GM18951 (cell line): Measurements from ENCODE around the gene AQP9.

Experiments used
- POLR2A ChIP-seq: IDR thresholded peaks from 4 replicates; pipeline ENCODE4 v1.6.1; 2011; ENCODE audit warnings: mild to moderate bottlenecking; ENCODE audit not compliant: insufficient read length, insufficient read depth; ENCODE audit errors: extremely low read depth
- in situ Hi-C: fragments of 300-500 bp; cut with MboI; formaldehyde crosslinking; loops from one replicate; pipeline ENCODE4 v1.12.0; 2022; ENCODE audit warnings: low sequenced_read_pairs, mixed read lengths, inconsistent platforms; ENCODE audit not compliant: unreplicated experiment

Gene AQP9

DNA sequence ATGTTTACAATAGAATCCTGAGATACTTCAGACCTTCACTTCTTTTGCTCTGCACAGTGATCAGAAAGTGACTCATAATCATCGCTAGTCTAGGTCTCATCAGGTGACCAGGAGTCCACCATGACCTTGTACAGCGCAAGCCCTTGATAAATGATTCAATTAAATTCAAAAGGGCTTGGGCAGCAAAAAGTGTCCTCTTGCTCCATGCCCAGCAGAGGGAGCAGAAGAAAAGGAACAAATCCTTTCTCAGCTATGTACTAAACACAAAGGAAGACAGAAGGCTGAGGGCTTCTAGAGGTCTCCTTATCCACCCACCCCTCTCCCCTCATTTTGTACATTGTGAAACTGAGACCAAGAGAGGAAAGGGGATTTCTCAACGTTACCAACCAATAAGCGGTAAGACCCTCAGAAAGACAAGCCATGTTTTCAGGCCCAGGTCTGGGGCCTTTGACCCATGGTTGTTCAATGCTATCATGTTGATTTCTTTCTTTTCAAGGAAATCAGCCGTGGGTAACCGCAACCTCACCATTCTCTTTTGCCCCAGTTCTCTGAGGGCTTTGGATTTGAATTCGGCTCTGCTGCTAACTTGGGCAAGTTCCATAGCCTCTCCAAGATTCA is 74.8 kb downstream of the AQP9 start:
- TF ChIP-seq POLR2A: no peak
- in situ Hi-C loops: no loop called here

DNA sequence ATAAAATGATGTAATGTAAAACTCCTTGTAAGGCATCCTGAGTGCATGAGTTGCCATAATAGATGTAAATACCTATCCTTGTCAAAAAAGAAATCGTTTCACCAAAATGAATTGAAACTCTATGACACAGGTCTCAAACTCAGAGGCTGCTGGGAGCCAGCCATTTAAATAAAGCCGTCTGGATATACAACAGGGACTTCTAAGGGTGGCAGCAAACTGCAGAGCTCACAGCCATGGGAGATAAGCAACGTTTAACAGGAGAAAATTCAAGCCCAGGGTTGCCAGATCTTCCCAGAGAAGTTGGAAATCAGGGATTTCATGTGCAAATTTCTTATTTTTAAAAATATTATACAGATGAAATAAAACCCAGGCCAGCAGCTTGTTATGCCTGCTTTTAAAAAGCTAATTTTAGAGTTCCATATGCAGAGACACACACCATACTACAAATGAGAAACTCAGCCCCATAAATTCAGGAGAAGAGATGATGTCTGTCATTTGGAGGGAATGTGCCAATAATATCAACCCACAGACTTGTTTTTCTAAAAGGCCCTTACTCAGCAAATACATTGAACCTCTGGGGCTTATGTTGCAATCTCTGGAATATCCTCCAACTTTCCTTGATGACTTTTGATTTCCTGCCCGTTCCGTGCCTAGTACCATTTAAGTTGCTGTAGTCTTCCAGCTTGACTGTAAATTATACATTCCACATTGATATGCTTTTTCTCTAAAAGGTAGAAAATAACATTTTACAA is 75.6 kb downstream of the AQP9 start:
- in situ Hi-C loops: no loop called here
- no peak for TF ChIP-seq POLR2A

DNA sequence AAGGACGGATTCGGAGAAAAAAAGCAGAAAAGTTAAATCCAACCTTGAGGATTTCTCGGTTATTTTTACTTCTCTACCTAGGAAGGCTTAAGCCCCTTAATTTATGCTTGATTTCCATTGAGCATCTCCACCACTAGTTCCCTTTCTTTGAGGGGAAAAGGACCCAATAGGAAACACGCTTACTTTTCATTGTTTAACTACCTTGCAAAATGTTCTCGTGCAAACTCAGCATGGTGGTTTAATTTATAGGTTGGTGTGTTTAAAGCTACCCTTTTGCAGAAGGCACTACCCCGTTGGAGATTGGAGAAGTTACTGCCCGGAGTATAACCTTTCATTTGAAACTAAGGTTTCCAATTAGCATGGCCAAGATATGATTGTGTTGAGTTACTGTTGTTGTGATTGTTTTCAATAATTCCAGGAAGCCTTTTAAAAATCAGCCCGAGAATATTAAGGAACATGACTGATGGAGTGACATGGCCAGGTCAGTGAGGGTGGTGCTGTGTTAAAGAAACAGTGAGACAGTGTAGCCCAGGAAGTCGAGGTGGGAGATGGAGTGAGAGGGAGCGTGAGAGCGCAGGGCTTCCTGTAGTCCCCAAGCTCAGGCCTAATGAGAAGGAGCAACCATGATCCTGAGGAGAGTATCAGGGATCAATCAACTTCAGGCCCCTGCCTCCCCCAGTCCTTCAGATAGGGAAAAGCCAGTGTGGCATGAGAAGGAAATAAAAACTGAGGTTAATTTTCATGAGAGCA is 76.6 kb downstream of the AQP9 start:
- in situ Hi-C loops: no loop called here

DNA sequence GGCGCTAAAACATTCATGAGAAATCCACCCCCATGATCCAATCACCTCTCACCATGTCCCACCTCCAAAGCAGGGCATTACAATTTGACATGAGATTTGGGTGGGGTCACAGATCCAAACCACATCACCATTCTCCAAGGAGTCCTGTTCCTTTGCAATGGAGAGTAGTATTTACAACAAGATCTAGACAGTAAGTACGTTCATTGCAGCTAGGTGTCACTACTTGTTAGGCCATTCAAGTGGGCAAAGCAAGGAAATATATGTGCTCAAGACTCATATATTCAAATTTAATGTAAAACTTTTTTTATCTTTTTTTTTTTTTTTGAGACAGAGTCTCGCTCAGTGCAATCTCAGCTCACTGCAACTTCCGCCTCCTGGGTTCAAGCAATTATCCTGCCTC is 79.3 kb downstream of the AQP9 start:
- TF ChIP-seq POLR2A: no peak
- in situ Hi-C loops: no loop called here

More for the DNA sequence above, 76.6 kb downstream of the AQP9 start:
- no peak for TF ChIP-seq POLR2A

DNA sequence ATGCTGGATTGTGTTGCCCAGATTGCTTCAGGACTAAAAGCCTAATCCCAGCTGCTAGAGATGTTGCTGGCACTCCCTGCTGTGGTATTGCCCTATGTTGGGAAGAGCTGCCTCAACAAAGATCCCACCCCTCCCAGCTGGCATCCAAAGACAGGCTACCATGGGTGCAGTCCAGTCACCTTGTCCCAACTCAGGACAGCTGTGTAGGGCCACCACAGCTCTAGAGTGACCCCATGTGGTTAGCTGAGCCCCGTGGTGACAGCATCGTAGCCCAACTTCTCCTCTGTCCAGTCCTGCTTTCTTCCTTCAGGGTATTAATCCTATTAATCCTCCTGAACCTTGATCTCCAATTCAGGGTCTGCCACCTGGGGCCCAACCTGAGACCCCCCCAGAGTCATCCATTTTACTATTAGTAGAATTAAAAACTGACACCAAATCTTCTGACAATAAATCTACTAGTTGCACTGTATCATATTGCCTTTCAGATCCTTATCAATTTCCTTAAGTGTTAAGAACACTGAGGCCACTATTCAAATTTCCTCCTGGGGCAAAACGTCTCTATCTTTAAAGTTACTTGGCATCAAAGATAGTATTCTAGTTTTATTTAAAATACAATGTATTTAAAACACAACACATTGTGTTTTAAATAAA is 83.5 kb downstream of the AQP9 start:
- in situ Hi-C loops: no loop called here
- no peak for TF ChIP-seq POLR2A

DNA sequence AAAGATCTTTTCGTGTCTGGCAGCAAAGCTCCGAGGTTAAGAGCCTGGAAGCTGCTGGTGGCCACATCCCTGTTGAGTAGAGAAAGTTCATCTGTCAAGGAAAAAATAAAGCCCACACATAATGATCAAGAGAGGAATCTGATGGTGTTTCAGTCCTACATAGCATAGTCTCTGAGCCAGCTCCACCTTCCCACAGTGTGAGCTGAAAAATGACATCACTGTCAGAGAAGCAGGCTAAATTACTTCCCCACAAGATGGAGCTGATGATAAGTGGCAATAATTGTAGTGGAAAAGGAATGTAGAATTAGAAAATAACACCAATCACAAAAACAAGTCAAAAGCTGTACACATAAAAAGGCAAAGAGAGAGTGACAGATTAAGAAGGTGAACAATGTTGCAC is 84.5 kb downstream of the AQP9 start:
- TF ChIP-seq POLR2A: no peak
- in situ Hi-C loops: no loop called here

DNA sequence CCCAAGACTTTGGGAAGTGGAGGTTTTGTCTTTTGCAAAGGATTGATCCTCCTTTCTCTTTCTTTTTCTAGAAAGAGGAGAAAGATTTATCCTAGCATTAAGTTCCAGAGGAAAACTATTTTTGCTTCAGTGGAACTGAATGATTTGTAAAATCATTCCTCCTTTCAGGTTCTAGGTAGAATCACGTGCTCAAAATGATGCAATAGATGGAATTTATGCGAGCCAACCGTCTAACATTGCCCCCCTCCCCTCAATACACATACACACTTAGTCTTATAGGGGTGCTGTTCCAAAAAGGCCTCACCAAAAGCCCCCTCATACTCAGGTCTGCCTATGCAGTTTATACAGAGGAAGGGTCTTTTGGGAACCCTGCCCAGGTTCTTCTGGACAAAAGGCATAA is 85.3 kb downstream of the AQP9 start:
- in situ Hi-C loops: no loop called here

DNA sequence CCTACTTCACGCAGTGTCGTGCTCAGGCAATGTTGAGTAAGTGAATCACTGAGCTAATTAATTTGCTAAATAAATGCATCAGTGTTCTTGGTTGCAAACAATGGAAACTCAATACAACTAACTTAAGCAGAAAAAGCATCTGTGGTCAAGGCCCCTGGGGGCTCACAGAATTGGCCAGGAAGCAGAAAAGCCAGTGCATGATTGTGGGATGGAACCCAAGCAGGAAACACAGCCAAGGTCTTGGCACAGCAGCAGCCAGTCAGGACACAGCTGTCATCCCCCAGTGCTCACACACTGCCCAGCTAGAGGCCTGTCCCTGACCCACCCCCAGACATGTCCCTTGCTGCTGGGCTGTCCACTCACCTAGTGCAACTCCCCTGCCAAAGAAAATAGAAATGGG is 85.9 kb downstream of the AQP9 start:
- in situ Hi-C loops: no loop called here

More for the DNA sequence above, 85.3 kb downstream of the AQP9 start:
- no peak for TF ChIP-seq POLR2A

DNA sequence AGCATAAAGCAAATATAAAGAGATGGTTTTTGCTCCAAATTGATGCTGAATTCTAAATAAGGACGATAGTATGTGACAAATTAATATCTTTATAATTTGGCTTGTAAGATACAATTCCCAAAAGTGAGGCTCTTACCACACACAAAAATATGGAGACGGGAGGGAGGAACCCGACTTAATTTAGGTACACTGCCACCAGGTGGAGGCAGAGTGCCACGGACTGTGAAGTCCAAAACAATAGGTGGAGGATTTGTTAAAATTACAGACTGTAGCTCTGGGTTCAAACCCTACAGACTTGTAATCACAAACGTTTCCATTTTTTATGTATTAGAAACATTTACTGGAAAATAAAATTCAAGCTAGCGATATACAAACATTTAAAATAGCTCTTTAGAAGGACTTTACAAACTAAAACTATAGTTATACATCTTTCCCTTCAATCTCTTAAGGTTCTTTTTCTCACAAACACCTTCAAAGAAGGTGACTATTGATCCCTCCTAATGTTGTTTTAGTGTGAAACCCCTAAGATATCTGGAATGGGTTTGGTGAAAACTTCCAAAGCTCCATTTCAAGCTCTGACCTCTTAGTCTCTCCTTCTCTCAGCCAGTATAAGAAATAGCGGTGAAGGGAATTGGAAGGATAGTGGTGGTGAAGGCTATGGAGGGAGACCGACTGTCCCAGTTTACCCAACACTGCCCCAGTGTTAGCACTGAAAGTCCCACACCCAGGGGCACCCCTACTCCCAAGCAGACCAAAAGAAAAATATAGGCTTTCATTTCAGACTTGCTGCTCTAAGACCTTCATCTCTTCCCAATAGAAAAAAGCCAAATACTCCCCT is 89.7 kb downstream of the AQP9 start:
- no peak for TF ChIP-seq POLR2A
- in situ Hi-C loops: loop anchor here (25.0 kb wide), 1 partner anchor 1284 kb away; no protein-coding TSS in a partner anchor

More for the DNA sequence above, 85.9 kb downstream of the AQP9 start:
- no peak for TF ChIP-seq POLR2A

DNA sequence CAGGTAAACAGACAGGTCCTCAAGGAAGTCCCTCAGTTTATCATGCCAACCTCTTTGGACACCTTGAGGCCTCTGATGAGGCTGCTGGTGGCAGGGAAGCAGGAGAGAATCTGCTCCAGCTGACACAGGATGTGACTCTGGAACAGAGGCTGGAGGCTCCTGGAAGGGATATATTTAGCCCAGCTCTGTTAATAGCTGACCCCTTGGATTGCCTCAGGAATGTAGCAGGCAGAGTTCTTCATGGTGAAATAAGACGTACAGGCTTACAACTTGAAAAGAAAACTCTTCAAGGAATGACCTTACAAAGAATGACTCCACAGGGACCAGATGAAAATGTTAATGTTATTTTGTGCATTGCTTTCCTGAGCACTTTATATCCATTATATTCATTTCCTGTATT is 90.5 kb downstream of the AQP9 start:
- in situ Hi-C loops: loop anchor here (25.0 kb wide), 1 partner anchor 1284 kb away; no protein-coding TSS in a partner anchor
- TF ChIP-seq POLR2A: no peak

DNA sequence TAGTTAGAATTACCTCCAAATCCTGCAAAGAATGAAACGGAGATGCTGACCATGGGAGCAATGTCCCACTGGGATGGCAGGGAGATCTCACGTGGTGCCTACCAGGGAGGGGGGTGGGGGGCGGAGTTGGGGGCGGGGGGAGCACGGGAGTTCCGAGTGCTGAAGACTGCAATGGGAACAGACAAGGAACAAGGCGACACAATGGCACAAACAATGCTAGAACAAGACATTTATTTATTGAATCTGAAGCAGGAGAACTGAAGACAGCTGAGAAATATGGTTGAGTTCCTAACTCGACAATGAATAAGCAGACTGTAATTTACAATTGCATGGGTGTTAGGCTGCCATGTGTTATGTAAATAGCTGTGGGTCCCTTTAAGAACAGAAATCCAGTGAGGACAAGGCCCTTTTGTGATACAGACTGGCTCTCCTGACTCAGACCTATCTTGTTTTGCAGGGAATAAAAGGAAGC is 91.2 kb downstream of the AQP9 start:
- in situ Hi-C loops: loop anchor here (25.0 kb wide), 1 partner anchor 1283 kb away; no protein-coding TSS in a partner anchor
- TF ChIP-seq POLR2A: no peak

DNA sequence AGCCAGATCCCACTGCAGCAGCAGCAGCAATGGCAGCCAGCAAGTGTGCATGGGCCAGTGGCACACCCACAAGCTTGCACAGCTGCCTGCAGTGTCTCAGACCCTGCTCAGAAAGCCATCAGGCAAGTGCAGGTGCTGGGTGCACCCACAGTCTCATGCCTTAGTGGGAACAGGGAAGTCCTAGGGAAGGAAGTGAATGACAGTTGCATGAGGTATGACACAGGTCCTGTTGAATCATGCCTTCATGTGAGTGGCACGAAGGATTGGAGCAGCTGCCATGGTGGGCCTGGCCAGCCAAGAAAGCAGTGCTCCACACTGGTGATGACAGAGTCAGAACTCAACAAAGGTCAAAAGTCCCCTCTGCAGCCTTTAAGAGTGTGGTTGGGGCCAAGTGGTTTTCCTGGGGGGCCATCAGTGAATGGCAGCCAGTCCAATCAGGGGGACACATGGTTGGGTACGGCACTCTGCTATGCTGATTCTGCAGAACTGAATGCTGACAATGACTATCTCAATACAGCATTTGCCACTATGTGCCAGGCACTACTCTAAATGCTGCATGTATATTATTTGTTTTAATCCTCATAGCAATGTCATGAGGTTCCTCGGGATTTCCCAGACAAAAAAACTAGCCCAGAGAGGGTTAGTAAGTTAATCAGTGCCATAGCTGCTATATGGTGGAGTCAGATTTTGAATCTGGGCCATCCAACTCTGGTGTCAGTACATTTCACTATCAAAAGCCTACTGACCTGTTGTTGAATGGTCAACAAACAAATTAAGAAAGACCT is 94.3 kb downstream of the AQP9 start:
- in situ Hi-C loops: loop anchor here (25.0 kb wide), 1 partner anchor 1280 kb away; no protein-coding TSS in a partner anchor
- TF ChIP-seq POLR2A: no peak

DNA sequence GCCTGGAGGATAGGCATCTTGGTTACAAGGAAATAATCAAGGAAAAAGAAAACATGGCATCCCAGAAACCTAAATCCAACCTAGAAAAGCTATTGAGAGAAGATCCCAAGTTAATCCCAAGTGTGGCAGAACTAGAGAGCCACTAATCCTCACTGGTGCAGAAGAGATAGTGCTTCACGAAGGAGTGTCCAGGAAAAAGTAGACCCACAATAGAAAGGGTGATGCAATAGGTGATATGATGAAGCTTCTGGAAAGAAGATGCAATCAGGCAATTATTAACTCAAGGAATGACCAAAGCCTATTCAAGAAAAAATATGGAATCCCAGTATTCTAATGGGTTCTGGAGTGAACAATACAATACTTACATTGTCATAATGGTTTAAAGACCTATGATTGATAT is 95.2 kb downstream of the AQP9 start:
- in situ Hi-C loops: loop anchor here (25.0 kb wide), 1 partner anchor 1279 kb away; no protein-coding TSS in a partner anchor
- TF ChIP-seq POLR2A: no peak
